Erythroblast (primary cell): Measurements from ENCODE around the gene PIGO.
A peak's percentile ranks its signal among the peaks of the same experiment; 100 is the strongest.

Experiments used
- DNase-seq, 2 experiments: peaks; one replicate each; lab custom pipeline; 2025; lab: John Stamatoyannopoulos, UW
- GATA1 ChIP-seq: IDR thresholded peaks from 2 replicates; pipeline ENCODE4 v1.6.1; 2011; ENCODE audit warnings: low read depth, mild to moderate bottlenecking, control low read depth, low read length, moderate library complexity
- POLR2A ChIP-seq: IDR thresholded peaks from 2 replicates; pipeline ENCODE4 v1.6.1; 2011; ENCODE audit warnings: mild to moderate bottlenecking, low read length

PIGO gene

DNA sequence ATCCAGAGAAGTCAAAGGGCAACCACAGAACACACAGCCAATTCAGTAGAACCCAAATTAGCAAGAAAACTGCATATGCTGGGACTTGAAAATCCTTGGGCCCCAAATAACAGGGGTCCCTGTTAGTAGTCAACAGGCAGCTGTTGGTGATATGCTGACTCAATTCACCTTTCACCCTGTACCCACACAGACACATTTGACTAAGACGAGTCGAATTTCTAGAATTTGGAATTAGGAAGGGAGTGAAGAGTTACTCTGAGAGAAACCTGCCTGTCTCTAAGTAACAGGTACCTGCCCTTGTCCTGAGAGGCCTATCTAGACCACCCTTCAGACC is 23.1 kb downstream of the PIGO start:
- no peak for TF ChIP-seq GATA1
- TF ChIP-seq POLR2A, result no peak
- DNase-seq, result no peak

DNA sequence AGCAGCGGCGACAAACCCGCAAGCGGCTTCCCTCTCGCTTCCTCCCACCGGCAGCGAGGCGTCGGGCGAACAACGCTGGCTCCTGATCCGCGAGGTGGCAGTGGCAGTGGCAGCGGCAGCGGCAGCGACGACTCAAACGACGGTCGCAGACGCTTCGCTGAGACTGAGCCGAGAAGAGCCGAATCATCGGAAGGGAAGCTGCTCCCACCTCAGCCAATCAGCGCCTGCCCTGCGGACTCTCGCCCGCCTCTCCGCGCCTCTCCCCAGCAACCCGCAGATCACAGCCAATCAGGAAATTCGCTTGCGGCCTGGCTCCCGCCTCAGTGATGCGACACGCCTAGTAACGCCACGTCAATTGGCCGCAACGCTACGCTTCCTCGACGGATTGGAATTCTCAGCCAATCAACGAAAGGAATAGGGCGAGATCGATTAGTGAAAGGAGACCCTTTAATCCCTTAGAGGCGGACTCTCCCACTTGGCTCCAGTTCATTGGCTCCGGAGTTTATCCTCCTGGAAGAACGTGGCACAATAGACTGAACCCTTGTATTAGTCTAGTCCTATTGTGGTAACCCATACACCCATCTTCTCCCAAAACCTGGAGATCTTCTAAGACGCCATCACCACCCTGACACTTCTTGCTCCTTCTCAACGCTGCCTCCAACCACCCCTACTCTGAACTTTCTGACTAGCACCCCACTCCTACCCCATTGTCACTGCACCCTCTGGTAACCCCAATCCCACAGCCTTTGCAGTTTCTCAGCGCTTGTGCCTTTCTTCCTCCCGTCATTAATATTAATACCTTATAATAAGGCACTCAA is 23.7 kb downstream of the PIGO start, which contains the start of gene VCP:
VCP (minus strand) TSS at position 165 of the 818 bp plus-strand sequence. CDS start 272 bp downstream, outside the sequence.
- peak; percentile 99 for DNase-seq
- TF ChIP-seq POLR2A, result peak; percentile 97
- no peak for TF ChIP-seq GATA1

DNA sequence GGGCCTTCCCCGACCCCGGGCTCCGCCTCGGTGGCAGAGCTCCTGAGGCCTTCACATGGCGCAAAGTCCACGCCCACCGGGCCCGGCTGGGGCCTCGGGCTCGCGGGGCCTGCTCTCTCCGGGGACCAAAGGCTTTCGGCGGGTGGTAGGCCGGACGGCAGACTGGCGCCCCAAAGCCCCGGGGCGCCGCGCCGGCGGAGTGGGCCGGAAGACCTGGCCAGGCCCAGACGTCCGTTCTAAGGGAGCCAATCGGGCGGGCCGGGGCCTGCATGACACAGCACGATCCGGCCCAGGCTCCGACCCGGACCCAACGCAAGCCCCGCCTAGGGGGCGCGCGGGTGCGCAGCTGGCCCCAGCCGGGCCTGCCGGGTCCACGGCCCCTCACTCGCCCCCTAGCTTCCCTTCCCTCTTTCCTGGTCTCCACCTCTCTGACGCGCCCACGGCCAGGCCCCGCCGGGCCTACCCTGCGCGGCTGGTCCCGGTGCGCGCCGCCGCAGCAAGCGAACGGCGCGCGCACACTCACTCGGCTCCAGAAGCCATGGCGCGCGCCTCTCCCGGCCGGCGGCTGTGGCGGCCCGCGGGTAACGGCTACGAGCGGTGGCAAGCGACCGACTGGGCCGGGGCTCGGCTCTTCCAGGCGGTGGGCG is 24.5 kb downstream of the PIGO start:
- TF ChIP-seq POLR2A (no peak), GATA1 (no peak)
- DNase-seq, result peak; percentile 94 to 96

DNA sequence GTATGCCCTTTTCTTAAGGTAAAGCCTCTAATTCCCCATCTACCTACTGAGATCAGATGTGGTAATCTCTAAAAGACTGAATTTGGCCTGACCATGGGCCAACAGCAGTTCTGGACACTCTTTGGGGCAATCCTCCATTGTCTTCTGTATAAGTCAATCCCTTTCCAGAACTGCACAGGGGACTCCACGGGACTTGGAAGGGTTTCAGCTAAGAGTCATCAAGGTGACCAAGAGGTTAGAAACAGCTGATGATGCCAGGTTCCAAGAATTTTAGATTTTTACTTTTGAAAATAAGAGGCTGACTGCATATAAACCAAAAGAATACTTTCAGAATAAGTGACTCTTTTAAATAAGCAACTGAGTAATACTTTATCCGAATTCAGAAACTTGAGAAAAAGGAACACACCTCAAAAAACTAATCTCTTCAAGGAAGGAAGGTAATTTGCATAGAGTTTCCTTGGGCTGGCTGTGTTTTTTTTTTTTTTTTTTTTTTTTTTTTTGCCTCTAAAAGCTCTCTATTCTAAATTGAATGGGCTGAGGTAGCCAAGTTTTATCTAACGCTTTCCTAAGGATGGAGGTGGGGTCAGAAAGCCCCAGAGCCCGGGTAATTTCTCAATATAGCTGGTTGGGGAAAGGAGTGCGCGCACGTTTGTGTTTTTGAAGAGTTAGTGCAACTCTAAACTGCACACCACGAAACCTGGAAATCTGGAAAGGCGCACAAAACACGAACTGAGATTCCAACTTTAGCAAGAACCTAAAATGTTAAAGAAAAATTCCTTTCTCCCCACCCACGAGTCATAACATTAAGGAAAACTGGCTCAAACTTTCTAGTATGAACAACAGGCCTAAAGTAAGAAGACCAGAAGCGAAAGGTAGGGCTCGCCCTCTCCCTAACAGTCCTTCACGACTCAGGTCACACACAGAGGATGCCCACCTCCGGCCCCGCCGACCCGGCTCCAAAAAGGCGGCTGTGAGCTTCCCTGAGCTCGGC is 25.3 kb downstream of the PIGO start:
- DNase-seq, result peak; percentile 30 to 62
- TF ChIP-seq GATA1, result no peak

GRCh38 chr9:35069020-35069419 is 27.4 kb downstream of the PIGO start:
- TF ChIP-seq POLR2A, result no peak
- no peak for TF ChIP-seq GATA1

DNA sequence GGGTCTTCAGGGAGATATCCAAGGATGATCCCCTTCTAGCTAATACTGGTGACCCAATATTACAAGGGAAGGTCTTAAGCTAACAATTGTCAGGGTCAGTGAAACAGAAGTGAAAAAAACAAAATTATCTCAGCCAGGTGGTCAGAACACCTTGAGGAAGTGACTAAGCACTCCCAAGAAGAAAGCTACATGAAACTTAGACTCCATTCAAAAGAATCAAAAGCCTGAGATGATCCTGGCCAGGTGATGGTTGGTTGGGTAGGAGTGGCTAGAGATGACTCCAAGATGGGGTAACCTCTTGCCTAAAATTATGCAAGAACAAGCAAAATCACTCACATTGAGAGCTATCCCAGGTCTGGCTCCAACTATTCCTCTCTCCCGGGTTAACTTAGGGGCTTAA is 29.3 kb downstream of the PIGO start:
- no peak for DNase-seq
- TF ChIP-seq POLR2A (no peak), GATA1 (no peak)

More at GRCh38 chr9:35069020-35069419, 27.4 kb downstream of the PIGO start:
- DNase-seq, result no peak

DNA sequence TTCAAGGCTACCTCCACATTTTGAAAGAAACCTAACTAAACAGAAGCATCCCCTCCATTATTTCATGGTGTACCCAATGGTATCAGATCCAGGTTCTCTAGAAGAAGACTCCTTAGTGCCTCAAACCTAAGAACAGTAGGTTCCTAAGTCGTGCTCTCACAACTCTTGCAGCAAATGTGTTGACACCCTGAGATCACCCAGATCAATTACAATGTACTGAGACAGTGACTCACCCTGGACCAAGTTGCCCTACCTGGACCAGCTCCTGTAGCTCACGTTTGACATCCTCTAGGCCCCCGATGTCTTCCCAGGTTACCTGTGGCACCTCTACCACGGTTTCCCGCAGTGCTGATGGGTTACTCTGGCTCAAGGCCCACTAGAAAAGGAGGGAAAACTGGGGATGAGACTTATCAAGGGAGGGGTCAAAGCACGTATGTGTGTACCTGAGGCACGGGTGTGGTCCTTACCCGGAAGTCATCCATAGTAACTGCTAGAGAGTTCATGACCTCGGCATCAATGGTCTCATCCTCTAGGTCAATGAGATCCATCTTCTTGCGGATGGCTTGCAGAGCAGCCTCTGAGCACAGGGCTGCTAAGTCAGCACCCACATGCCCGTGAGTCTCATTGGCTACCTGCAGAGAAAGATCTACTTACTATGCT is 35.7 kb downstream of the PIGO start:
- no peak for DNase-seq
- TF ChIP-seq GATA1 (no peak), POLR2A (no peak)

DNA sequence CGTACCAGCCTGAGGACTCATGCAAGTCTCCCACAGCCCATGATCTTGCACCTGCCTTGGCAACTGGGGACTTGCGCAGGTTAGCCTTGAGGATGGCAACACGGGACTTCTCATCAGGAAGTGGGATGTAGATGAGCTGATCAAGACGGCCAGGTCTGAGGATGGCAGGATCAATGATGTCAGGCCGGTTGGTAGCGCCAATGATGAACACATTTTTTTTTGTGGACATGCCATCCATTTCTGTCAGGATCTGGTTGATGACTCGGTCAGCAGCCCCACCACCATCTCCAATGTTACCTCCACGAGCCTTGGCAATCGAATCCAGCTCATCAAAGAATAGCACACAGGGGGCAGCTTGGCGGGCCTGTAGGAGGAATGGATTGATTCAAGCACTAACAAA is 37.0 kb downstream of the PIGO start:
- TF ChIP-seq GATA1, result no peak
- no peak for TF ChIP-seq POLR2A
- no peak for DNase-seq

DNA sequence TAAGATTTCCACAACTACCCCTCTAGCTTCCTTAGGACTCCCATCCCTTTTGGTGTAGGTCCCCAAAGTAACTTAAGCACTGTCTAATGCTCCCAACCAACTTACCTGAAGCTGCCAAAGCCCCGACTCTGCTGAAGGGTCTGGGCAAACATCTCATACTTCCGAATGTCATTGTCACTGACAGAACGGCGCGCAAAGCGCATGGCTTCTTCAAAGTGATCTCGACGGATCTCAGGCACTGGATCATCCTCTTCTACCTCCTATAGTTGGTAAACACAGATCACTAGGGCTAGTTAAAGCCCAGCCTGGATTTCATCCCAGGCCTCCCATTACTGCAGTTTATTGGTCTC is 39.1 kb downstream of the PIGO start:
- TF ChIP-seq GATA1, result no peak
- TF ChIP-seq POLR2A, result no peak

GRCh38 chr9:35056571-35057270 is 39.7 kb downstream of the PIGO start:
- TF ChIP-seq GATA1 (no peak), POLR2A (no peak)
- DNase-seq, result no peak

More for the DNA sequence above, 39.1 kb downstream of the PIGO start:
- DNase-seq, result no peak

- DNase-seq, result no peak
- TF ChIP-seq GATA1 (no peak), POLR2A (no peak)
Observed at GRCh38 chr9:35054871-35055644, 41.3 kb downstream of the PIGO start.

GRCh38 chr9:35054185-35054835 is 42.1 kb downstream of the PIGO start:
- no peak for DNase-seq
- no peak for TF ChIP-seq GATA1
- TF ChIP-seq POLR2A, result no peak
